HCT116 (cell line): ENCODE data around the gene ZNF646. TPM values are rescaled to one million over a fixed set of nuclear protein-coding genes. Genes with fewer than 3 reads are reported as not detected.

ENCODE experiments used
- ATAC-seq: fragments of 200-7000 bp; cut with Tn5 transposase; 2 replicates; pipeline ENCODE4 v1.9.1; 2020; ENCODE audit warnings: mild to moderate bottlenecking, moderate library complexity
- BruUV-seq: library from RNA; stranded (reverse); fragments of 400-500 nt; replicated peaks from 2 replicates; lab custom pipeline; 2021; lab: Mats Ljungman, UMichigan
- CTCF ChIA-PET: fragments of 300-600 bp; sonication (Branson Sonifier 250); formaldehyde crosslinking; loops from one replicate; lab custom pipeline; 2021; ENCODE audit warnings: antibody characterized with exemption; lab: Charles Lee
- POLR2A ChIA-PET: fragments of 300-600, 350-600 bp; sonication (Branson Sonifier 250); formaldehyde crosslinking; loops from one replicate; lab custom pipeline; 2021; ENCODE audit warnings: antibody characterized with exemption; lab: Charles Lee
- RAD21 ChIA-PET, 2 experiments: fragments of 300-600 bp; sonication (Branson Sonifier 250); formaldehyde crosslinking; loops; one replicate each; lab custom pipeline; 2023; ENCODE audit warnings: low total read pairs in 2 of 2; ENCODE audit not compliant: uncharacterized antibody in 2 of 2, unreplicated experiment in 2 of 2, low non-redundant PET in 1 of 2; lab: Charles Lee
- DNase-seq: peaks from one replicate; pipeline ENCODE4 v3.0.0-alpha.2; 2010; ENCODE audit warnings: low read depth, low spot score
- H2AFZ ChIP-seq: fragments of 200-600 bp; shearing (Covaris generic), sonication (generic); 2 replicates; pipeline ENCODE4 v1.6.1; 2017; ENCODE audit warnings: low read depth, mixed run types, mixed read lengths, antibody characterized with exemption, low read length; ENCODE audit not compliant: poor library complexity, severe bottlenecking
- H3K27ac ChIP-seq: 2 replicates; pipeline ENCODE4 v1.5.1; 2012; ENCODE audit warnings: low read depth, low read length
- H3K27me3 ChIP-seq: fragments of 200-600 bp; sonication (generic); 2 replicates; pipeline ENCODE4 v1.6.1; 2016; ENCODE audit warnings: mixed run types, low read length, mixed read lengths; ENCODE audit not compliant: insufficient read depth
- H3K36me3 ChIP-seq, 2 experiments: fragments of 200-500 bp in 1 of 2; fragments of 200-600 bp in 1 of 2; sonication (Bioruptor generic) in 1 of 2; sonication (generic) in 1 of 2; 2 replicates each; pipeline versions ENCODE4 v1.5.1 to v1.6.1; 2014 to 2016; ENCODE audit warnings: low read length in 2 of 2, inconsistent platforms in 1 of 2, mixed read lengths in 1 of 2, mixed run types in 1 of 2; ENCODE audit not compliant: insufficient read depth in 2 of 2, control insufficient read depth in 1 of 2
- H3K4me1 ChIP-seq, 2 experiments: fragments of 200-600 bp in 1 of 2; sonication (generic) in 1 of 2; 2 replicates each; pipeline versions ENCODE4 v1.5.1 to v1.6.1; 2012 to 2017; ENCODE audit warnings: low read length in 2 of 2, inconsistent platforms in 1 of 2, mild to moderate bottlenecking in 1 of 2, mixed read lengths in 1 of 2, mixed run types in 1 of 2, moderate library complexity in 1 of 2; ENCODE audit not compliant: insufficient read depth in 2 of 2, control insufficient read depth in 1 of 2
- H3K4me2 ChIP-seq: fragments of 200-600 bp; sonication (generic); 2 replicates; pipeline ENCODE4 v1.6.1; 2017; ENCODE audit warnings: mixed run types, low read length, mixed read lengths
- H3K4me3 ChIP-seq, 2 experiments: fragments of 200-600 bp in 1 of 2; sonication (generic) in 1 of 2; replicated peaks in 1 of 2; 2 replicates each; pipeline ENCODE4 v1.5.1; 2011 to 2016; ENCODE audit warnings: low read length in 2 of 2, control low read depth in 1 of 2, low read depth in 1 of 2, mild to moderate bottlenecking in 1 of 2, mixed read lengths in 1 of 2, mixed run types in 1 of 2
- H3K79me2 ChIP-seq: fragments of 200-600 bp; sonication (generic); 2 replicates; pipeline ENCODE4 v1.6.1; 2017; ENCODE audit warnings: mild to moderate bottlenecking, mixed run types, low read length, moderate library complexity, mixed read lengths; ENCODE audit not compliant: insufficient read depth
- H3K9ac ChIP-seq: fragments of 200-600 bp; sonication (generic); 2 replicates; pipeline ENCODE4 v1.6.1; 2016; ENCODE audit warnings: low read length, mixed read lengths
- H3K9me2 ChIP-seq: fragments of 200-600 bp; sonication (generic), shearing (Covaris generic); 2 replicates; pipeline ENCODE4 v1.6.1; 2017; ENCODE audit warnings: mixed run types, mild to moderate bottlenecking, moderate library complexity; ENCODE audit not compliant: insufficient read depth
- H3K9me3 ChIP-seq, 2 experiments: fragments of 200-500 bp in 1 of 2; fragments of 200-600 bp in 1 of 2; sonication (Bioruptor generic) in 1 of 2; sonication (generic) in 1 of 2; 2 replicates each; pipeline ENCODE4 v1.6.1; 2014 to 2017; ENCODE audit warnings: low read length in 2 of 2, mixed read lengths in 2 of 2, inconsistent platforms in 1 of 2, low read depth in 1 of 2, mild to moderate bottlenecking in 1 of 2, mixed run types in 1 of 2, moderate library complexity in 1 of 2; ENCODE audit not compliant: control insufficient read depth in 1 of 2, insufficient read depth in 1 of 2
- H4K20me1 ChIP-seq: fragments of 200-600 bp; sonication (generic), shearing (Covaris generic); 2 replicates; pipeline ENCODE4 v1.6.1; 2017; ENCODE audit warnings: mixed run types, mild to moderate bottlenecking, moderate library complexity; ENCODE audit not compliant: insufficient read depth
- CBX3 ChIP-seq: IDR thresholded peaks from 2 replicates; pipeline ENCODE4 v1.6.1; 2012; ENCODE audit warnings: low read depth
- EZH2 ChIP-seq: fragments of 200-600 bp; sonication (generic); IDR thresholded peaks from 2 replicates; pipeline ENCODE4 v1.6.1; 2017; ENCODE audit warnings: antibody characterized with exemption, mixed run types
- POLR2AphosphoS5 ChIP-seq: IDR thresholded peaks from 2 replicates; pipeline ENCODE4 v1.6.1; 2011; ENCODE audit warnings: mild to moderate bottlenecking, low read depth, low read length, moderate library complexity
- SIN3A ChIP-seq: IDR thresholded peaks from 2 replicates; pipeline ENCODE4 v1.6.1; 2012; ENCODE audit warnings: low read depth
- SP1 ChIP-seq: IDR thresholded peaks from 2 replicates; pipeline ENCODE4 v1.6.1; 2012; ENCODE audit warnings: low read depth
- YY1 ChIP-seq: IDR thresholded peaks from 2 replicates; pipeline ENCODE4 v1.6.1; 2011; ENCODE audit warnings: low read length, low read depth, moderate library complexity, mild to moderate bottlenecking; ENCODE audit not compliant: insufficient replicate concordance; ENCODE audit errors: extremely low read depth
- ZFX ChIP-seq: fragments of 450-650 bp; IDR thresholded peaks from 2 replicates; pipeline ENCODE4 v1.6.1; 2017
- intact Hi-C: fragments of 100-400 bp; cut with micrococcal nuclease; formaldehyde crosslinking; loops from 2 replicates; pipeline ENCODE4 v1.10.0; 2022
- total RNA-seq: library from RNA; stranded (reverse); gene quantifications from one replicate; pipeline ENCODE4 v1.2.1, GENCODE V29; 2021; ENCODE audit not compliant: unreplicated experiment
- TF ChIP-seq, protein P1 (sequence below): IDR thresholded peaks from 2 replicates; pipeline ENCODE4 v1.6.1; 2012; ENCODE audit warnings: low read depth
- TF ChIP-seq, protein P2 (sequence below): IDR thresholded peaks from 2 replicates; pipeline ENCODE4 v1.6.1; 2012

The ZNF646 gene
- total RNA-seq, 1 experiment from 2014 or later = 17.7 TPM

DNA sequence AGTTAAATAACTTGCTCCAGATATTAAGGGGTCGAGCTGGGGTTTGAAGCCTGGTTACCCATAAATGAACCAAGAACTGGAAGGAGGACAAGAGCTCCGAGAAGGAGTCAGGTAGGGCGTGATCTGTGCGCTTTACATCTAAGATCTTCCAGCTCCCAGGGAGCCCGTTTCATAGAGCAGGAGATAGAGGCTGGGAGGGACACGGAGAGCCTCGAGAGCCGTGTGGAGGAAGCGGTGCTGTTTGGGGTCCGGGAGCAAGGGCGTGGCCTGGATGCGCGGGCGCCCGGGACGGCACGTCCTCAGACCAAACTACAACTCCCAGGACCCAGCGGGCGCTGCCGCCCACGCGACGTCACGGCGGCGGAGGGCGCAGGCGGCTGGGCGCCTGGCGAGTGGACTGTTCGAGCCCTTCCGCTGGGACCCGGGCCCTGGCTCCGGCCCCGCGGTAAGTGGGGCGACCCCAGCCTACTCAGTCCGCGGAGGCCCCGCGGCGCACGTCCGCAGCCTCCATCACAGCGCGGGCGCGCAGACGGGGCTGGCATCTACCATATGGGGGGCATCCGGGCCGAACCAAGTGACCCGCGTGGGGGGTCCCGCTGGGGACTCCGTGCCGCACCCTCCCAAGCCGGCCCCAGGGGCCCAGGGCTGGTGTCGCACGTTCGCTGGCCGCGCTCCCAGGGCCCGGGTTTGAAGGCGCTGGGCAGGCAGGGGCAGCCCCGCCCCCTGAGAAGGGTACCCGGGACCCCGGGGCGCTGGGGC lies 34.0 kb downstream of the ZNF646 start, which contains the start of gene BCKDK (continued):
- TF ChIP-seq EZH2 (no peak), POLR2AphosphoS5 (peak; percentile 85), CBX3 (no peak), SIN3A (no peak; the same call in 1 of the 2 replicates)

DNA sequence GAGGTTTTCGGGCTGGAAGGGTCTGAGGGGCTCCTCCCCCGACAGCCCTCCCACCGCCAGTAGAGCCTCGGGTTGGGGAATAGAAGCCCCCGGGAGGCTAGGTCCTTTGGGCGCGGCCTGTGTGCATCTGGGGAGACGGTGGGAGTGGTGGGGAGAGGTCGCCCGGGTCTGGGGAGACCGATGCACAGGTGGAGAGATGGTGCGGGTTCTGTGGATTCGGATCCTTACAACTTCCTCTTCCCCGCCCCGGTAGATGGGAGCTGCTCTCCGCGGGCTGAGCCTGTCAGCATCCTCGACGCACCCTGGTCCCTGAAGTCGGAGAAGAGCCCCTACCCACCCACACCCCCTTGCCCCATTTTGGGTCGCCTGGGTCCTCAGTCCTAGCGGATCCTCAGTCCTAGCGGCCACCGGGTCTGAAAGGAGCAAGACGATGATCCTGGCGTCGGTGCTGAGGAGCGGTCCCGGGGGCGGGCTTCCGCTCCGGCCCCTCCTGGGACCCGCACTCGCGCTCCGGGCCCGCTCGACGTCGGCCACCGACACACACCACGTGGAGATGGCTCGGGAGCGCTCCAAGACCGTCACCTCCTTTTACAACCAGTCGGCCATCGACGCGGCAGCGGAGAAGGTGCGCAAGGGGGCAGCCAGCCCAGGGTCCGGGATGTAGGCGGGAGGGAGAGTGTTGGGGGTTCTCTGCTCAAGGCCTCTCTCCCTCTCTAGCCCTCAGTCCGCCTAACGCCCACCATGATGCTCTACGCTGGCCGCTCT lies 34.8 kb downstream of the ZNF646 start:
- peak; percentile 3; the same call in 1 of the 2 replicates for ATAC-seq
- peaks cover 10 to 32% of the 10 kb centered on the region in 2 experiments; a peak in 3 of 4 replicates for H3K4me1 ChIP-seq
- RAD21 ChIA-PET = no interaction called here
- CTCF ChIA-PET = interaction anchor here (1.4 kb wide), 1 partner anchor 124 kb away, joined by 3 read pairs; the partner anchor contains the start of gene HSD3B7
- H3K79me2 ChIP-seq = peaks cover 21% of the 10 kb centered on the region
- H3K9ac ChIP-seq = peak overlapping the region; percentile 90
- H3K9me3 ChIP-seq = no peaks in the 10 kb centered on the region
- no peak for DNase-seq
- H4K20me1 ChIP-seq = no peaks in the 10 kb centered on the region
- no peaks in the 10 kb centered on the region for H3K27me3 ChIP-seq
- peak overlapping the region; percentile 83 to 98 for H3K4me3 ChIP-seq
- no peaks in the 10 kb centered on the region for H3K9me2 ChIP-seq
- TF ChIP-seq POLR2AphosphoS5 (no peak), SP1 (no peak), ZFX (no peak), YY1 (no peak)
- TF ChIP-seq, protein P1, sequence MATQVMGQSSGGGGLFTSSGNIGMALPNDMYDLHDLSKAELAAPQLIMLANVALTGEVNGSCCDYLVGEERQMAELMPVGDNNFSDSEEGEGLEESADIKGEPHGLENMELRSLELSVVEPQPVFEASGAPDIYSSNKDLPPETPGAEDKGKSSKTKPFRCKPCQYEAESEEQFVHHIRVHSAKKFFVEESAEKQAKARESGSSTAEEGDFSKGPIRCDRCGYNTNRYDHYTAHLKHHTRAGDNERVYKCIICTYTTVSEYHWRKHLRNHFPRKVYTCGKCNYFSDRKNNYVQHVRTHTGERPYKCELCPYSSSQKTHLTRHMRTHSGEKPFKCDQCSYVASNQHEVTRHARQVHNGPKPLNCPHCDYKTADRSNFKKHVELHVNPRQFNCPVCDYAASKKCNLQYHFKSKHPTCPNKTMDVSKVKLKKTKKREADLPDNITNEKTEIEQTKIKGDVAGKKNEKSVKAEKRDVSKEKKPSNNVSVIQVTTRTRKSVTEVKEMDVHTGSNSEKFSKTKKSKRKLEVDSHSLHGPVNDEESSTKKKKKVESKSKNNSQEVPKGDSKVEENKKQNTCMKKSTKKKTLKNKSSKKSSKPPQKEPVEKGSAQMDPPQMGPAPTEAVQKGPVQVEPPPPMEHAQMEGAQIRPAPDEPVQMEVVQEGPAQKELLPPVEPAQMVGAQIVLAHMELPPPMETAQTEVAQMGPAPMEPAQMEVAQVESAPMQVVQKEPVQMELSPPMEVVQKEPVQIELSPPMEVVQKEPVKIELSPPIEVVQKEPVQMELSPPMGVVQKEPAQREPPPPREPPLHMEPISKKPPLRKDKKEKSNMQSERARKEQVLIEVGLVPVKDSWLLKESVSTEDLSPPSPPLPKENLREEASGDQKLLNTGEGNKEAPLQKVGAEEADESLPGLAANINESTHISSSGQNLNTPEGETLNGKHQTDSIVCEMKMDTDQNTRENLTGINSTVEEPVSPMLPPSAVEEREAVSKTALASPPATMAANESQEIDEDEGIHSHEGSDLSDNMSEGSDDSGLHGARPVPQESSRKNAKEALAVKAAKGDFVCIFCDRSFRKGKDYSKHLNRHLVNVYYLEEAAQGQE = no peak
- TF ChIP-seq, protein P2, sequence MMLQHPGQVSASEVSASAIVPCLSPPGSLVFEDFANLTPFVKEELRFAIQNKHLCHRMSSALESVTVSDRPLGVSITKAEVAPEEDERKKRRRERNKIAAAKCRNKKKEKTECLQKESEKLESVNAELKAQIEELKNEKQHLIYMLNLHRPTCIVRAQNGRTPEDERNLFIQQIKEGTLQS = no peak
- BruUV-seq = TSS peak; percentile 47
- no peak overlapping the region for H2AFZ ChIP-seq
- intact Hi-C loops = loop anchor here (5.0 kb wide), 1 partner anchor 333 kb away; the partner anchor contains the start of gene ZNF843
- peak overlapping the region; percentile 89 for H3K27ac ChIP-seq
- POLR2A ChIA-PET = no interaction called here
- peak overlapping the region; percentile 83 for H3K4me2 ChIP-seq
- peaks cover 14 to 39% of the 10 kb centered on the region in 2 experiments for H3K36me3 ChIP-seq
